Tibial artery (tissue), 4 donors: ENCODE measurements around the gene TEAD2.

Experiments used
- DNase-seq, 2 donors: peaks; one replicate each; pipeline ENCODE4 v3.0.0-alpha.2; 2019
- H3K27ac ChIP-seq, 2 donors: fragments of 200-600 bp; sonication (generic) in 1 of 2; 1 replicate in 1 of 2; 2 replicates in 1 of 2; pipeline ENCODE4 v1.5.1; 2018 to 2019; ENCODE audit warnings: mild to moderate bottlenecking in 1 of 2
- H3K27me3 ChIP-seq, 2 donors: fragments of 200-600 bp; sonication (generic) in 1 of 2; one replicate each; pipeline versions ENCODE4 v1.5.1 to v1.6.0; 2016 to 2019
- H3K36me3 ChIP-seq, 3 donors: fragments of 200-600 bp; sonication (generic) in 2 of 3; one replicate each; pipeline ENCODE4 v1.5.1; 2016 to 2019; ENCODE audit warnings: mild to moderate bottlenecking in 2 of 3
- H3K4me1 ChIP-seq, 4 donors: fragments of 200-600 bp; sonication (generic) in 2 of 4; 1 replicate in 3 of 4; 2 replicates in 1 of 4; pipeline ENCODE4 v1.5.1; 2016 to 2019
- H3K4me3 ChIP-seq, 2 donors: fragments of 200-600 bp; sonication (generic) in 1 of 2; 1 replicate in 1 of 2; 2 replicates in 1 of 2; pipeline ENCODE4 v1.5.1; 2018 to 2019; ENCODE audit warnings: mild to moderate bottlenecking in 2 of 2
- H3K9me3 ChIP-seq, 3 donors: fragments of 200-600 bp; sonication (generic) in 1 of 3; one replicate each; pipeline ENCODE4 v1.5.1; 2016 to 2019
- intact Hi-C: fragments of 100-400 bp; cut with DNase I; formaldehyde crosslinking; loops from one replicate; pipeline ENCODE4 v1.15.0; 2023; ENCODE audit warnings: low total_unique reads
- TF ChIP-seq, protein P1 (sequence below), 2 experiments: fragments of 200-600 bp in 1 of 2; fragments of 450-650 bp in 1 of 2; IDR thresholded peaks; one replicate each; pipeline ENCODE4 v1.5.1; 2017 to 2019; ENCODE audit warnings: antibody characterized with exemption in 2 of 2, mild to moderate bottlenecking in 1 of 2, moderate library complexity in 1 of 2

TEAD2 gene

DNA sequence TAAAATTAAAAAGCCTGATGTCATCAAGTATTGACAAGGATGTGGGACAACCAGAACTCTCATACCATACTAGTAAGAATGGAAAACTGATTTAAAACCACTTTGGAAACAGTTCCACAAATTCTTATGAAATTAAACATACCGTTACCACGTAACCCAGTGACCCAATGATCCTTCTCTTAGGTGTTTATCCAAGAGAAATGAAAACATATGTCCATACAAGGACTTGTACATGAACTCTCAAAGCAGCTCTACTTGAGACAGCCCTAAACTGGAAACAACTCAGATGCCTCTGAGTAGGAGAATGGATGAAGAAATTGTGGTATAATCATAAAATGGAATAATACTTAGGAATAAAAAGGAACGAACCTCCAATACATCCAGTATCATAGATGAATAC, 64.8 kb downstream of the TEAD2 start:
- no peaks in the 10 kb centered on the region for H3K9me3 ChIP-seq
- H3K27me3 ChIP-seq: no peaks in the 10 kb centered on the region
- intact Hi-C loops: no loop called here
- no peak overlapping the region for H3K27ac ChIP-seq
- H3K4me3 ChIP-seq: no peak overlapping the region
- H3K36me3 ChIP-seq: peaks cover 0 to 14% (median 5%) of the 10 kb centered on the region in 3 donors
- TF ChIP-seq, protein P1, sequence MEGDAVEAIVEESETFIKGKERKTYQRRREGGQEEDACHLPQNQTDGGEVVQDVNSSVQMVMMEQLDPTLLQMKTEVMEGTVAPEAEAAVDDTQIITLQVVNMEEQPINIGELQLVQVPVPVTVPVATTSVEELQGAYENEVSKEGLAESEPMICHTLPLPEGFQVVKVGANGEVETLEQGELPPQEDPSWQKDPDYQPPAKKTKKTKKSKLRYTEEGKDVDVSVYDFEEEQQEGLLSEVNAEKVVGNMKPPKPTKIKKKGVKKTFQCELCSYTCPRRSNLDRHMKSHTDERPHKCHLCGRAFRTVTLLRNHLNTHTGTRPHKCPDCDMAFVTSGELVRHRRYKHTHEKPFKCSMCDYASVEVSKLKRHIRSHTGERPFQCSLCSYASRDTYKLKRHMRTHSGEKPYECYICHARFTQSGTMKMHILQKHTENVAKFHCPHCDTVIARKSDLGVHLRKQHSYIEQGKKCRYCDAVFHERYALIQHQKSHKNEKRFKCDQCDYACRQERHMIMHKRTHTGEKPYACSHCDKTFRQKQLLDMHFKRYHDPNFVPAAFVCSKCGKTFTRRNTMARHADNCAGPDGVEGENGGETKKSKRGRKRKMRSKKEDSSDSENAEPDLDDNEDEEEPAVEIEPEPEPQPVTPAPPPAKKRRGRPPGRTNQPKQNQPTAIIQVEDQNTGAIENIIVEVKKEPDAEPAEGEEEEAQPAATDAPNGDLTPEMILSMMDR (IDR thresholded peaks at IDR 0.05): no peak
- DNase-seq: no peak
- peaks cover 0 to 21% (median 3%) of the 10 kb centered on the region in 4 donors for H3K4me1 ChIP-seq

- H3K4me1 ChIP-seq: peaks cover 0 to 17% (median 0%) of the 10 kb centered on the region in 4 donors
- DNase-seq: no peak
- no peaks in the 10 kb centered on the region for H3K9me3 ChIP-seq
- TF ChIP-seq, protein P1 (IDR thresholded peaks at IDR 0.05): no peak
- no peak overlapping the region for H3K4me3 ChIP-seq
- H3K27me3 ChIP-seq: no peaks in the 10 kb centered on the region
- H3K27ac ChIP-seq: no peak overlapping the region
- H3K36me3 ChIP-seq: peaks cover 0 to 19% (median 5%) of the 10 kb centered on the region in 3 donors
- intact Hi-C loops: no loop called here
Measured at GRCh38 chr19:49295208-49295880, 66.9 kb downstream of the TEAD2 start.

DNA sequence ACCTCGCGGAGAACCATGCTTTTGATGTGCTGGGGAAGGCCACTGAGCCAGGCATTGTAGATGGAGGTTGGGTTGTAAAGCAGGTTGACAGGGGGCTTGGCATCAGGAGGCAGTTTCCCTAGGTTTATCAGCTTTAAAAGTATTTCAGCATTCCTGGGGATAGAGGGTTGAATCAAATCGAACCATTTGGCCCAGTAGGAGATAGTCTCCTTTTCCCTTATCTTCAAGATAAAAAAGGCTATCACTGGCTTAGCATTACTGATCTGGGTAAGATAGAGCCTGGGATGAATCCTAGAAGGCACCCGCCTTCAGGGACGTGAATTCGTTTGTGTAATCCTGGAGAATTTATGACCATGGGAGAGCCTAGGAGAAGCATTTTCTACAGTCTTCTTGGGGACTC, 67.8 kb downstream of the TEAD2 start:
- Histone ChIP-seq H3K27me3 (no peaks in the 10 kb centered on the region), H3K27ac (no peak overlapping the region), H3K4me3 (no peak overlapping the region), H3K9me3 (no peaks in the 10 kb centered on the region), H3K4me1 (peaks cover 0 to 16% (median 0%) of the 10 kb centered on the region in 4 donors), H3K36me3 (peaks cover 0 to 19% (median 5%) of the 10 kb centered on the region in 3 donors)
- TF ChIP-seq, protein P1 (IDR thresholded peaks at IDR 0.05): no peak
- no peak for DNase-seq
- intact Hi-C loops: no loop called here
